Mucosa of stomach (tissue), 1 donor: ENCODE measurements around the gene RPS2.
A peak's percentile ranks its signal among the peaks of the same experiment; 100 is the strongest.
"Not testable (repeated sequence)": the region's sequence is repeated elsewhere in the genome, so short reads cannot be mapped to it uniquely, and the experiment has no call there.

ENCODE experiments used
- H3K27me3 ChIP-seq: one replicate; pipeline ENCODE4 v1.7.0; 2013; ENCODE audit warnings: mild to moderate bottlenecking, low read length; ENCODE audit not compliant: control insufficient read depth, insufficient read depth
- H3K36me3 ChIP-seq: one replicate; pipeline ENCODE4 v1.7.0; 2013; ENCODE audit warnings: low read length; ENCODE audit not compliant: control insufficient read depth, insufficient read depth
- H3K4me1 ChIP-seq: one replicate; pipeline ENCODE4 v1.7.0; 2013; ENCODE audit warnings: mild to moderate bottlenecking, low read length; ENCODE audit not compliant: control insufficient read depth, insufficient read depth
- H3K4me3 ChIP-seq: one replicate; pipeline ENCODE4 v1.7.0; 2013; ENCODE audit warnings: low read length
- H3K9ac ChIP-seq: one replicate; pipeline ENCODE4 v1.7.0; 2013; ENCODE audit warnings: mild to moderate bottlenecking, low read length, moderate library complexity
- H3K9me3 ChIP-seq: one replicate; pipeline ENCODE4 v1.7.0; 2013; ENCODE audit warnings: mild to moderate bottlenecking, low read length, moderate library complexity; ENCODE audit not compliant: control insufficient read depth
- donor health status: Pancreatic carcinoma.

Gene RPS2

GRCh38 chr16:1947369-1947670 is 17.3 kb downstream of the RPS2 start:
- no peak overlapping the region for H3K4me3 ChIP-seq
- no peaks in the 10 kb centered on the region for H3K9me3 ChIP-seq
- peaks cover 4% of the 10 kb centered on the region for H3K4me1 ChIP-seq
- H3K36me3 ChIP-seq: no peaks in the 10 kb centered on the region
- H3K27me3 ChIP-seq: no peaks in the 10 kb centered on the region
- H3K9ac ChIP-seq: no peak overlapping the region

- H3K9me3 ChIP-seq: no peaks in the 10 kb centered on the region
- no peak overlapping the region for H3K4me3 ChIP-seq
- H3K27me3 ChIP-seq: no peaks in the 10 kb centered on the region
- no peak overlapping the region for H3K9ac ChIP-seq
- H3K4me1 ChIP-seq: peaks cover 10% of the 10 kb centered on the region
- H3K36me3 ChIP-seq: no peaks in the 10 kb centered on the region
These were observed 17.9 kb downstream of the RPS2 start for GRCh38 chr16:1946495-1947368.

GRCh38 chr16:1945559-1946391 is 18.9 kb downstream of the RPS2 start:
- Histone ChIP-seq H3K9me3 (no peaks in the 10 kb centered on the region), H3K4me3 (no peak overlapping the region), H3K4me1 (peaks cover 15% of the 10 kb centered on the region), H3K36me3 (no peaks in the 10 kb centered on the region), H3K27me3 (no peaks in the 10 kb centered on the region), H3K9ac (no peak overlapping the region)

GRCh38 chr16:1944612-1945199 is 19.9 kb downstream of the RPS2 start:
- H3K36me3 ChIP-seq: no peaks in the 10 kb centered on the region
- peaks cover 15% of the 10 kb centered on the region for H3K4me1 ChIP-seq
- no peak overlapping the region for H3K9ac ChIP-seq
- H3K27me3 ChIP-seq: no peaks in the 10 kb centered on the region
- no peak overlapping the region for H3K4me3 ChIP-seq
- H3K9me3 ChIP-seq: no peaks in the 10 kb centered on the region

- no peaks in the 10 kb centered on the region for H3K27me3 ChIP-seq
- H3K9me3 ChIP-seq: no peaks in the 10 kb centered on the region
- H3K9ac ChIP-seq: peak within 1 kb of the TSS; percentile 80
- H3K4me1 ChIP-seq: peaks cover 15% of the 10 kb centered on the region
- H3K36me3 ChIP-seq: no peaks in the 10 kb centered on the region
- H3K4me3 ChIP-seq: peak within 1 kb of the TSS; percentile 77
These were observed 21.6 kb downstream of the RPS2 start, which contains the start of gene MSRB1 for GRCh38 chr16:1942810-1943726. MSRB1 (minus strand) TSS chr16:1943199; CDS start chr16:1943156, 43 bp downstream.

- peak overlapping the region; percentile 80 for H3K9ac ChIP-seq
- no peaks in the 10 kb centered on the region for H3K27me3 ChIP-seq
- H3K9me3 ChIP-seq: no peaks in the 10 kb centered on the region
- peak overlapping the region; percentile 77 for H3K4me3 ChIP-seq
- H3K36me3 ChIP-seq: no peaks in the 10 kb centered on the region
- peaks cover 15% of the 10 kb centered on the region for H3K4me1 ChIP-seq
These were observed 22.4 kb downstream of the RPS2 start for GRCh38 chr16:1942047-1942809.

- Histone ChIP-seq H3K4me1 (peaks cover 15% of the 10 kb centered on the region), H3K27me3 (no peaks in the 10 kb centered on the region), H3K9ac (no peak overlapping the region), H3K4me3 (no peak overlapping the region), H3K9me3 (no peaks in the 10 kb centered on the region), H3K36me3 (no peaks in the 10 kb centered on the region)
These were observed 23.2 kb downstream of the RPS2 start for GRCh38 chr16:1941162-1942046.

- no peak overlapping the region for H3K4me3 ChIP-seq
These were observed 24.1 kb downstream of the RPS2 start for GRCh38 chr16:1940273-1941161.

GRCh38 chr16:1939833-1940232 is 24.8 kb downstream of the RPS2 start:
- H3K4me1 ChIP-seq: peaks cover 20% of the 10 kb centered on the region
- H3K4me3 ChIP-seq, H3K36me3 ChIP-seq, H3K9ac ChIP-seq, H3K27me3 ChIP-seq, H3K9me3 ChIP-seq: not testable (repeated sequence)

More at GRCh38 chr16:1940273-1941161, 24.1 kb downstream of the RPS2 start:
- H3K9ac ChIP-seq: no peak overlapping the region
- no peaks in the 10 kb centered on the region for H3K36me3 ChIP-seq
- H3K4me1 ChIP-seq: peaks cover 16% of the 10 kb centered on the region
- H3K9me3 ChIP-seq: no peaks in the 10 kb centered on the region
- no peaks in the 10 kb centered on the region for H3K27me3 ChIP-seq
